ENCODE results near the gene SGTB.
"Not testable (repeated sequence)": the region's sequence is repeated elsewhere in the genome, so short reads cannot be mapped to it uniquely, and the experiment has no call there.

The SGTB gene

DNA sequence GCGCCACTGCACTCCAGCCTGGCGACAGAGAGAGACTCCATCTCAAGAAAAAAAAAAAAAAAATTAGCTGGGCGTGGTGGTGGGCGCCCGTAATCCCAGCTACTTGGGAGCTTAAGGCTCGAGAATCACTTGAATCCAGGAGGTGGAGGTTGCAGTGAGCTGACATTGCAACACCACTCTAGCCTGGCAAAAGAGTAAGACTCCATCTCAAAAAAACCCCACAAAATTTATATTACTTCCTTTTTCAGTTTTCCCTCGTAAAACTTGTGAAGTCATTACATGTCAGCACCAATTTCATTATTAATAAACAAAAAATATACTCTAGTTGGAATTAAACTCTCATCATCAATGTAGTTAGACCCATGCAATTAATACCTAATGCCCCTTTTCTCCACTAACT lies 53.2 kb downstream of the SGTB start:
- no peak for DNase-seq (ENCODE audit: low read depth)

DNA sequence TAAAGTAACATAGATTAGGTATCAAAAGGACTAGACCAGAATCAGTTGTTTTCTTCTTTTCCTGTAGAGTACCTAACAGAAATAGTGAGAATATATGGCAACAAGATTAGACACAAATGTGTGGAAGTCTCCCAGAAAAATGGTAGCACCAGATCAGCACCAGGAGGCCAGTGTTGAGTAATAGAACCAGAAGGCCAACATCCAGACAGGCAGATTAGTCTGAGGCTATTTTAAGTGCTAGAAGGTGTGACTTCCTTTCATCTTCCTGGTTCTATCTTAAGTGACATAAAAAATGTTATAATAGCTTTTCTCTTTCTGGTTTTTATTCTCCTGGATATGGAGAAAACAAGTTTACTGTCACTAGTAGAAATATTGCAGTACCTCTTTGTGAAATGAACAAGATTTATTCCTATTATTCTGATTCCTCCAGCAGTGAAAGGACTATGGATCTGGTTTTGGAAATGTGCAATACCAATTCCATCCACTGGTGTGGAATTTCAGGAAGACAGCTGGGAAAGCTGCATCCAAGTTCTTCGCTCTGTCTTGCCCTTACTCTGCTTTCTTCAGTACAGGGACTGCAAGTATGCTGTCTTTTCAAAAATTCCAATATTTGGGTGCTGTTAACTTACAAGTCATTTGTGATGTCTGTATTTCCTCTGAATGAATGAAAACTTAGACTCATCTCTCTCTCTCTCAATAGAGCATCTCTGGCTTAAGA lies 57.9 kb downstream of the SGTB start:
- peak; percentile 25 for DNase-seq (ENCODE audit: low read depth)

DNA sequence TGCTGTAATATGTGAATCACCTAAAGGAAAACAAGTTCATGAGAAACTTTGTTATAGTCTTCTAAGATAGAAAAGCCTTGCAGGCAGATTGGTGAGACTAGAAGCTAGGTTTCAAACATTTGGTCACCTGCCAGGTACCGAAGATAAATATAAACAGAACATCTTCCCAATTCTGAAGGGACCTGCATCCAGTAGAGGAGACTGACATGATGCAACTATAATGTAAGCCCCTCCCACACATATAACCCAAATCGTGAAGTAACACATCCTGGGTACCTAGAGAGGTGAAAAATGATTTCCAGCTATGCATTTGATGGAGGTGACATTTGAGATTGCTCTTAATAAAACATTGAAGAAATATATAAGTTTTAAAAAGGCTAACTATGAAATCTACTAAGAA lies 67.2 kb downstream of the SGTB start:
- no peak for DNase-seq (ENCODE audit: low read depth)

DNA sequence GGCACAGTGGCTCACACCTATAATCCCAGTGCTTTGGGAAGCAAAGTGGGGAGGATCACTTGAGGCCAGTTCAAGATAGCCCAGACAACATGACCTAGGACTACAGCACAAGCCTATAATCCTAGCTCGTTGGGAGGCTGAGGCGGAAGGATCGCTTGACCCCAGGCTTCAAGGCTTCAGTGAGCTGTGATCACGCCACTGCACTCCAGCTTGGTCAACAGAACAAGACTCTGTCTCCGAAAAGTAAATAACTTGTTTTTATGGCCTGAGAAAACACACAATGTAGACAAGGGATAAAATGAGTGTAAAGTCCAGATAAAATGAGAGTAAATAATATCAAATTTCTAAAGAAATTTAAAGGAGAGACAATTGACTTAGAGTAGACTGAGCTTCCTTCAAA lies 70.8 kb downstream of the SGTB start:
- DNase-seq (ENCODE audit: low read depth) = no peak

DNA sequence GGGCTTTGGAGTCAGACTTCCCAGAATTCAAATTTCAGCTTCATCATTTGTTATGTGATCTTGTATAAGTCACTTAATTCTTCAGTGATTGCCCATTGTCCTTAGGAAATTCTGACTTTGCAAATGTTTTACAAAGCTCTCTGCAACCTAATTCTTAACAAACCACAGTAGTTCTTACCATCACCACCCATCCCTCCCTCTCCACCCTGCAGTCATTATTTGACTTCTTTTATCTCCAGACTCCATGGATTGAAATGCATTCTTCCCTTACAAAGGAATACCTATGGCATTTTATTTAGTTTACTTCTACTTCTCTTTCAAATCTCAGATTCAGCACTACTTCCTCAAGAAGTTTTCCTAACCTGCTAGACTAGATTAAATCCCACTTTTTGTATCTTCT lies 74.0 kb downstream of the SGTB start:
- no peak for DNase-seq (ENCODE audit: low read depth)

DNA sequence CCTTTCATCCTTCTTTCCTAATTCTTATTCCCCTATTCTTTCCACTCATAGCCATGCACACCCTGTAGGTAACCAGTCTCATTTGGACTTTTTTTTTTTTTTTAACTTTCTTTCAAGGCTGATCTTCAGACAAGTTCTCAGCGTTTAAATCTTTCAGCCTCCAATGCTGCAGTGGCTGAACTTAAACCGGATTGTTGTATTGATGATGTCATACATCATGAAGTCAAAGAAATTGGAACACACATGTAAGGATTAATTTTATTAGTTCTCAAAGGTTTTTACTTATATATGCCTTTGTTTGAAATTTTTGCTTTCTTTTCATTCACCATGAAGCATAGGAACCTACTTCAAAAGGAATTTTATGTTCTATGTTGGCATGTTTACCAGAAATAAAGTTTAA lies 75.0 kb downstream of the SGTB start:
- no peak for DNase-seq (ENCODE audit: low read depth)

DNA sequence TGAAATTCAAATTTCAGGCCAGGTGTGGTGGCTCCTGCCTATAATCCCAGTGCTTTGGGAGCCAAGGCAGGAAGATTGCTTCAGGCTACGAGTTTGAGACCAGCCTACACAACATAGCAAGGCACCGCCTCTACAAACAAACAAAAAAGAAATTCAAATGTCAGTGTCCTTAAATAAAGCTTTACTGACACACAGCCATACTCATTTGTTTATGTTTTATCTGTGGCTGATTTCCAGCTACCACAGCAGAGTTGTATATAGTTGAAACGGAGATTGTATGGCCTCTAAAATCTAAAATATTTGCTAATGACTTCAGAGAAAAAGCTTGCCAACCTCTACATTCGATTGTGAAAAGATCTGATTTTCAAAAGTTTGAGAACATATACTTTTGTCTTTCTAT lies 81.7 kb downstream of the SGTB start:
- DNase-seq (ENCODE audit: low read depth) = no peak

DNA sequence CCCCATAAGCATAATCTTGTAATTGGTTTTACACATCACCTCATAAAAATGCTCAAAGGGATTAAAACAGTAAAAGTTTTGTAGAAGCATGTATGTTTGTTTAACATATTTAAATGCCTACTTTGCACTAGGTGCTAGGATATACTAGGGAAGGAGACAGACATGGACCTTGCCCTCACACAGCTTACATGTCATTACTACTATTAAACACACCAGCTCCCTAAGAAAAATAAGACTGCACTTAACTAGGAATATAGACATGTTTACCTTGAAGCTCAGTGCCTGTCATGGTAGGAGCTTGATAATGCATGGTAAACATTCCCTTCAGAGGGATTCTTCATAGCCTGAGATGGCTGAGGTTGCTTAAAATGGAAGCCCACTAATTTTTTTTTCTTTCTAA lies 90.9 kb downstream of the SGTB start:
- DNase-seq (ENCODE audit: low read depth) = no peak

DNA sequence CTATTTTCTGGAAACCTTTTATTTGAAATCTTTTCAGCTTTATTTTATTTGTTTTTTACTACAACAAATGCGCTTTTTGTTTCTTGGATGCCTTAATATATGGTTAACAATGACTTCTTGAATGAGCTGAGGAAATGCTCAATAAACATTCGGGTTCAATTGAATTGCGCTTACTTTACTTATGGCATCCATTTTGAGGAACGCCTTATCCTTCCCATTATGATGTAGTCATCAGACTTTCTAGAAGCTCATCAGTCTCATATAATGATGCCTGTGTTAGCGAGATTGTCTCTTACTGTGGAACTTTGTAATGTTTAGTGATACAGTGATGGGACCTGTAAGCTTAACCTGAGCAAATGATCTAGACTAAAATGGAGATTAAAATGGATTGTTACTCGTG lies 96.2 kb downstream of the SGTB start:
- no peak for DNase-seq (ENCODE audit: low read depth)

DNA sequence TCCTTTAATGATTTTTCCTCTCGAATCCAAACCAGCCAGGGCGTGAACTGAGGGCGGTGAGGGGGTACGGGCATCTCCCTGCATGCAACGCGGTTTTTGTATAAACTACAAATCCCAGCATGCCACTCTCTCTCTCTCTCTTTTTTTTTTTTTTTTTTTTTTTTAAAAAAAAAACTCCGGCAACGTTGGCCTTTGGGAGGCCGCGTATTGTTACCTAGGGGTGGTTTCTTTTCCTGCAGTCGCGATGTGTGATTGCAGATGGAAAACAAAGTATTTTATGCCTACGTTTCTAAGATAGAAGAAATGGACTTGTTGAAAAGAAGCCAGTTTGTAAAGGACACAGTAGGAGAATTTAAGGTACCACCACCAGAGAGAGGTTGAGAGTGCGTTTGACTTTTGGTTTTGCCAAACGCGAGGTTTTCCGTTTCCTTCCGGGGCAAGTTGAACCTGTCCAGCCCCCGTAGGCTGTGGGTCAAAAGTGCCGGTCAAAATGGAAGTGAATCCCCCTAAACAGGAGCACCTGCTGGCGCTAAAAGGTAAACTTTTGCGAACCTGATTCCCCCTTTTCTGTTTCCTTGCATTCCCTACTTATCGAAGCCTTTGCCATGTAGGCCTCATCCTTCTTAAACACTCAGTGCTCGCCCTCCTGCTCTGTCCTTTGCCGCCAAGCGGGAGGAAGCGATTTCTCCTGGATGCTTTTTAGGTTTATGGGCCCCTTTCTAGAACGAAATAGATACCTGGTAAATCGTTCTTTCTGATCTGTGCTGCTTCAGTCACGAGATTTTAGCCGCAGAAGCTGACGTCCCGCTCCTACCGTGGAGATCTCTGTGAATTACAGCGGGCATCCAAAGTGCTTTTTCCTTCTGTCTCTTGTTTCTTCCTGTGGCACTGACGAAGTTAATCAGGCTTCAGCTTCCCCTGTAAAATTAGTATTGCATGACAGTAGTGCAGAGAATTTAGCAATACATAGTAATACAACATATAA lies 97.0 kb downstream of the SGTB start, which contains the start of the genes SHLD3 and TRAPPC13:
Gene SHLD3 (plus strand): TSS at position 457 of the 985 bp plus-strand sequence. CDS start 4,561 bp downstream, outside the sequence.
Gene TRAPPC13 (plus strand): TSS at position 457 of the 985 bp plus-strand sequence. CDS start 34 bp downstream, at position 491.
- DNase-seq (ENCODE audit: low read depth) = peak; percentile 88

DNA sequence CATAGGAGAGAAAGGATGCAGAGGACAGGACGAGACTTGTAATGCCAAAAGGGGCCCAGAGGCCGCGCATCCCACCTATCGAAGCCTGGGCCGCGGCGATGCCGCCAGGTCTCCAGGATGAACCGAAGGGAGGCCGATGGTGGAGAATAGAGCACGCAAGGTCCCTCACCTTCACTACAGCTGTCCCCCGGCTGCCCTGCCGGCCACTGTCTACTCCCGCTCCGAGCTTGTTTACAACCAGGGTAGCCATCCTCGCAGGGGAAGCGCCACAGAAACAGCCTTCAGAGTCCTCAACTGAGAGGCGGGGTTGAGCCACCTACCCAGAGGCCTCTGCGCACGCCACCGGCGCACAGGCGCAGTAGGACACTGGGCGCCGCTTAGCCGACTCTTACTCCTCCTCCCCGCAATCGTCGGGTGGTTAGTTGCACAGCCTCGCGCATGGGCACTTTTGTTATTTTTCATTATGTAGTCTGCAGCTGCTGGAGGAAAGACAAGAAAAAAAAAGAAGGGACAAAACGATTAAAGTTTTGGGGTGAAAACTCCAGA lies 97.8 kb downstream of the SGTB start, which contains the start of gene TRIM23:
Gene TRIM23 (minus strand): TSS at position 309 of the 546 bp plus-strand sequence. CDS start 59 bp downstream, at position 250.
- peak; percentile 90 for DNase-seq (ENCODE audit: low read depth)

DNA sequence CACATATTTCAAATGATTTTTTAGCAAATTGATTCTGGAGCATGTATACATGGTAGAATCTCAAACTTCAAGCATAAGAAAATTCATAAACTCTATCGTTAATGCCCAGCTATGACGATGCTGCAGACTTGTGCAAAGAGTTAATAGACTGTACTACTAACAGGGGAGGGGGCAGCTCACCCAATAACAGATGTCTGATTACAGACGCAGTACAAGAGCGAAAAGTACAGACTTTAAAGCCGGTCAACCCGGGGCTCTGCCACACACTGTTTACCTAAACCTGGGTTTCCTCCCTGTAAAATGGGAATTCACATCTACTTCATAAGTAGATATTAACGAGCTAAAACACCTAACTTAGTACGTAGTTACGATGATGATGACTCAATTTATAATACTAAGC lies 98.4 kb downstream of the SGTB start:
- DNase-seq (ENCODE audit: low read depth) = peak; percentile 2

DNA sequence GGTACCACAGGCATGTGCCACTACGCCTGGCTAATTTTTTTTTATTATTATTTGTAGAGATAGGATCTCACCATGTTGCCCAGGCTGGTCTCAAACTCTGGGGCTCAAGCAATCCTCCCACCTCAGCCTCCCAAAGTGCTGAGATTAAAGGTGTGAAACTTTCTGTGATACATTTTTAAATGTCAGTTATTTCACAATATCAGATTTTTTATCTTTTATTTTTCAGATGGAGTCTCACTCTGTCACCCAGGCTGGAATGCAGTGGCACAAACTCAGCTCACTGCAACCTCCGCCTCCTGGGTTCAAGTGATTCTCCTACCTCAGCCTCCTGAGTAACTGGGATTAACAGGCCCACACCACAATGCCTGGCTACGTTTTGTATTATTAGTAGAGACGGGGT lies 99.9 kb downstream of the SGTB start:
- not testable (repeated sequence) for DNase-seq (ENCODE audit: low read depth)

DNA sequence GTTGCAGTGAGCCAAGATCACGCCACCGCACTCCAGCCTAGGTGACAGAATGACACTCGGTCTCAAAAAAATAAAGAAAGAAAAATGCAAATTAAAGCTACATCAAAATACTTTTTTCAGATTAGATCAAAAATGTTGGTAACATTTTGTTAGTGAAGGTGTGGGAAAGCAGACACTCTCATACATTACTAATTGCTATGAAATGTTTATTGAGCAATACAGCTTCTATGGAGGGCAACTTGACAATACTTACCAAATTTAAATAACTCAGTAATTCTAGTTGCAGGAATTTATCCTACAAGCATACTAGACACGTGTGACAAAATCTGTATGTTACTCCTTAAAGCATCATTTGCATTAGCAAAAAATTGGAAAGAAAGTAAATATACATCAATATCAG lies 101.9 kb downstream of the SGTB start:
- DNase-seq (ENCODE audit: low read depth) = peak; percentile 12
